ENCODE measurements around the gene DHDH. TPM values are rescaled to one million over a fixed set of nuclear protein-coding genes. Genes with fewer than 3 reads are reported as not detected.

DHDH gene
- total RNA-seq, 4 donors from 2014 or later, result 0.95 to 2.9 TPM; not detected in 2

GRCh38 chr19:48989701-48990291 lies 56.3 kb downstream of the DHDH start:
- no peaks in the 10 kb centered on the region for H3K9me3 ChIP-seq
- intact Hi-C loops (cut with DNase I), result no loop called here
- H3K4me1 ChIP-seq, result peaks cover 29 to 42% (median 31%) of the 10 kb centered on the region in 3 donors
- H3K4me3 ChIP-seq, result no peak overlapping the region
- peaks cover 12 to 66% (median 23%) of the 10 kb centered on the region in 3 donors for H3K36me3 ChIP-seq
- TF ChIP-seq CTCF (IDR thresholded peaks at IDR 0.05), result no peak
- no peak for TF ChIP-seq POLR2A (IDR thresholded peaks at IDR 0.05)
- peak overlapping the region in 3 of 4 donors; percentile 36 to 97 (median 69) for H3K27ac ChIP-seq
- H3K27me3 ChIP-seq, result no peaks in the 10 kb centered on the region
- no peak for DNase-seq
- 72 to 76% methylated on average over 13 of the region's 17 CpGs for WGBS, 2 donors

- H3K27ac ChIP-seq, result peak overlapping the region in 3 of 4 donors; percentile 36 to 97 (median 69)
- TF ChIP-seq POLR2A (IDR thresholded peaks at IDR 0.05), result no peak
- TF ChIP-seq CTCF (IDR thresholded peaks at IDR 0.05), result no peak
- intact Hi-C loops (cut with DNase I), result no loop called here
- H3K9me3 ChIP-seq, result no peaks in the 10 kb centered on the region
- DNase-seq, result no peak
- 67 to 72% methylated on average over 4 of the region's 4 CpGs for WGBS, 2 donors
- H3K27me3 ChIP-seq, result no peaks in the 10 kb centered on the region
- peaks cover 12 to 60% (median 20%) of the 10 kb centered on the region in 3 donors for H3K36me3 ChIP-seq
- H3K4me3 ChIP-seq, result no peak overlapping the region
- H3K4me1 ChIP-seq, result peaks cover 31 to 48% (median 32%) of the 10 kb centered on the region in 3 donors
These were observed 56.9 kb downstream of the DHDH start for GRCh38 chr19:48990400-48990799.

- Histone ChIP-seq H3K9me3 (no peaks in the 10 kb centered on the region), H3K27me3 (no peaks in the 10 kb centered on the region), H3K36me3 (peaks cover 12 to 53% (median 13%) of the 10 kb centered on the region in 3 donors), H3K4me3 (peak overlapping the region in 2 of 4 donors; percentile 73 to 83), H3K27ac (peak overlapping the region; percentile 90 to 97 (median 97)), H3K4me1 (peaks cover 31 to 51% (median 32%) of the 10 kb centered on the region in 3 donors)
- DNase-seq, result no peak
- no peak for TF ChIP-seq CTCF (IDR thresholded peaks at IDR 0.05)
- no peak for TF ChIP-seq POLR2A (IDR thresholded peaks at IDR 0.05)
- WGBS, 2 donors, result 79 to 88% methylated on average over 8 to 12 of the region's 22 CpGs
- intact Hi-C loops (cut with DNase I), result no loop called here
These were observed 57.6 kb downstream of the DHDH start for GRCh38 chr19:48991011-48991609.

- Histone ChIP-seq H3K36me3 (peaks cover 12 to 44% (median 12%) of the 10 kb centered on the region in 3 donors), H3K9me3 (no peaks in the 10 kb centered on the region), H3K27me3 (no peaks in the 10 kb centered on the region), H3K4me1 (peaks cover 31 to 51% (median 32%) of the 10 kb centered on the region in 3 donors), H3K4me3 (peak overlapping the region; percentile 53 to 83 (median 78)), H3K27ac (peak overlapping the region; percentile 90 to 97 (median 97))
- 13 to 19% methylated on average over 4 to 7 of the region's 8 CpGs for WGBS, 2 donors
- intact Hi-C loops (cut with DNase I), result no loop called here
- DNase-seq, result no peak
- peak in 3 of 4 donors; percentile 44 to 70 (median 61) for TF ChIP-seq POLR2A (IDR thresholded peaks at IDR 0.05)
- peak in 1 of 6 experiments; percentile 9 for TF ChIP-seq CTCF (IDR thresholded peaks at IDR 0.05)
These were observed 58.5 kb downstream of the DHDH start for GRCh38 chr19:48991873-48992580.
